HepG2 (cell line): ENCODE results near the gene CALML6. TPM values are rescaled to one million over a fixed set of nuclear protein-coding genes. Genes with fewer than 3 reads are reported as not detected.

Experiments
- polyA plus RNA-seq, 8 experiments: library from polyadenylated mRNA; depleted of rRNA in 3 of 8; stranded (reverse) in 7 of 8; unstranded in 1 of 8; fragments of >200 nt; fragmentation: Illumina TruSeq in 4 of 8; extraction: Trizol in 4 of 8; gene quantifications; 2 replicates each; pipeline versions ENCODE4 v1.2.1 to v1.2.3, GENCODE V29; 2011 to 2016; ENCODE audit warnings: low read depth in 4 of 8, missing spikeins in 1 of 8, mixed read lengths in 1 of 8; ENCODE audit not compliant: insufficient read depth in 1 of 8
- total RNA-seq, 5 experiments: library from RNA; depleted of rRNA; stranded (reverse); fragments of >200 nt; fragmentation: Illumina TruSeq; extraction: Trizol; gene quantifications; 2 replicates each; pipeline ENCODE4 v1.2.3, GENCODE V29; 2016; ENCODE audit warnings: low read depth in 1 of 5

The CALML6 gene
- total and polyA plus RNA-seq, 2 of the 13 experiments (the other 11 are each of a cell fraction or from before 2014, with no cell fraction given) = 0.11 to 0.12 TPM

Other genes starting within 250 kb of the CALML6 start
- 10.2 and 14.1 TPM in 2 replicates for gene SLC35E2B, start 222.5 kb upstream of the CALML6 start, total RNA-seq (2016; rRNA removed; fragmentation: Illumina TruSeq; extraction: Trizol)
- gene SLC35E2B, start 222.5 kb upstream of the CALML6 start, polyA plus RNA-seq (2011; rRNA removed) = 19.7 and 25.8 TPM in 2 replicates
- 4.7 and 17.9 TPM in 2 replicates for gene CDK11A, start 190.9 kb upstream of the CALML6 start, total RNA-seq (2016; rRNA removed; fragmentation: Illumina TruSeq; extraction: Trizol)
- 11.2 and 14.2 TPM in 2 replicates for gene CDK11A, start 190.9 kb upstream of the CALML6 start, polyA plus RNA-seq (2011; rRNA removed)
- 47.6 and 60.1 TPM in 2 replicates for gene NADK, start 136.8 kb upstream of the CALML6 start, total RNA-seq (2016; rRNA removed; fragmentation: Illumina TruSeq; extraction: Trizol)
- gene NADK, start 136.8 kb upstream of the CALML6 start, polyA plus RNA-seq (2011; rRNA removed) = 56.6 and 74.9 TPM in 2 replicates
- gene GNB1, start 24.2 kb upstream of the CALML6 start, total RNA-seq (2016; rRNA removed; fragmentation: Illumina TruSeq; extraction: Trizol) = 66.2 and 76.7 TPM in 2 replicates
- 327 and 345 TPM in 2 replicates for gene GNB1, start 24.2 kb upstream of the CALML6 start, polyA plus RNA-seq (2011; rRNA removed)
- 12.9 and 18.7 TPM in 2 replicates for gene TMEM52, start 4.0 kb downstream of the CALML6 start, total RNA-seq (2016; rRNA removed; fragmentation: Illumina TruSeq; extraction: Trizol)
- 13.2 and 15.3 TPM in 2 replicates for gene TMEM52, start 4.0 kb downstream of the CALML6 start, polyA plus RNA-seq (2011; rRNA removed)
- gene CFAP74, start 88.5 kb downstream of the CALML6 start, total RNA-seq (2016; rRNA removed; fragmentation: Illumina TruSeq; extraction: Trizol) = 0.27 TPM in 1 of 2 replicates, not detected in the other
- gene CFAP74, start 88.5 kb downstream of the CALML6 start, polyA plus RNA-seq (2011; rRNA removed) = 0.57 and 0.62 TPM in 2 replicates
- not detected in 2 replicates for gene GABRD, start 104.1 kb downstream of the CALML6 start, total RNA-seq (2016; rRNA removed; fragmentation: Illumina TruSeq; extraction: Trizol)
- 0.22 TPM in 1 of 2 replicates, not detected in the other for gene GABRD, start 104.1 kb downstream of the CALML6 start, polyA plus RNA-seq (2011; rRNA removed)
- 21.9 and 34.7 TPM in 2 replicates for gene PRKCZ, start 135.2 kb downstream of the CALML6 start, total RNA-seq (2016; rRNA removed; fragmentation: Illumina TruSeq; extraction: Trizol)
- 85.2 and 85.8 TPM in 2 replicates for gene PRKCZ, start 135.2 kb downstream of the CALML6 start, polyA plus RNA-seq (2011; rRNA removed)